Stimulated activated CD4-positive, alpha-beta T cell treated with anti-CD3 and anti-CD28 coated beads, Interleukin-2, amount 100 ng/mL, for 24 hours (primary cell): Measurements from ENCODE around the gene SDK1.
"Not testable (repeated sequence)": the region's sequence is repeated elsewhere in the genome, so short reads cannot be mapped to it uniquely, and the experiment has no call there.

ENCODE experiments used
- DNase-seq, 2 donors: peaks; one replicate each; pipeline ENCODE4 v3.0.0-alpha.2; 2020

The SDK1 gene

GRCh38 chr7:4314316-4314715, 1013.3 kb downstream of the SDK1 start:
- not testable (repeated sequence) for DNase-seq
